Astrocyte of the spinal cord (primary cell): Measurements from ENCODE around the gene APC2.
"Not testable (repeated sequence)": the region's sequence is repeated elsewhere in the genome, so short reads cannot be mapped to it uniquely, and the experiment has no call there.

Source experiments
- DNase-seq: peaks from one replicate; pipeline ENCODE4 v3.0.0; 2011; ENCODE audit warnings: low read depth, low spot score
- H3K4me3 ChIP-seq: 2 replicates; pipeline ENCODE4 v1.5.1; 2011; ENCODE audit warnings: low read depth, mild to moderate bottlenecking, low read length, moderate library complexity
- CTCF ChIP-seq: IDR thresholded peaks from 2 replicates; pipeline ENCODE4 v1.5.1; 2012; ENCODE audit warnings: low read depth, mild to moderate bottlenecking, low read length, inconsistent platforms
- in situ Hi-C: cut with HindIII; loops from 2 replicates; pipeline ENCODE4 v1.10.0; 2017; ENCODE audit warnings: low sequenced_read_pairs

The APC2 gene

GRCh38 chr19:1438035-1438932 lies 11.6 kb upstream of the APC2 start, which contains the start of gene RPS15:
Gene RPS15 (plus strand): TSS chr19:1438396. CDS start chr19:1438426, 30 bp downstream.
- H3K4me3 ChIP-seq, result peak within 1 kb of the TSS; percentile 77
- peak; percentile 97 for TF ChIP-seq CTCF
- DNase-seq, result peak; percentile 96
- in situ Hi-C loops, result no loop called here

GRCh38 chr19:1438933-1439354 lies 11.0 kb upstream of the APC2 start:
- no peak for DNase-seq
- H3K4me3 ChIP-seq, result peak overlapping the region; percentile 77
- no peak for TF ChIP-seq CTCF
- in situ Hi-C loops, result no loop called here

- DNase-seq, in situ Hi-C loops: not testable (repeated sequence)
- peak overlapping the region; percentile 77 for H3K4me3 ChIP-seq
Observed at GRCh38 chr19:1439525-1440417, 10.2 kb upstream of the APC2 start.

- no peak overlapping the region for H3K4me3 ChIP-seq
- DNase-seq, result no peak
- no peak for TF ChIP-seq CTCF
- in situ Hi-C loops, result no loop called here
Observed at GRCh38 chr19:1440418-1440801, 9.5 kb upstream of the APC2 start.

- no peak overlapping the region for H3K4me3 ChIP-seq
- DNase-seq, result no peak
- in situ Hi-C loops, result no loop called here
- no peak for TF ChIP-seq CTCF
Observed at GRCh38 chr19:1441022-1441426, 8.9 kb upstream of the APC2 start.

- TF ChIP-seq CTCF, result no peak
- no peak for DNase-seq
- H3K4me3 ChIP-seq, result no peak overlapping the region
- in situ Hi-C loops, result no loop called here
Observed at GRCh38 chr19:1441677-1442438, 8.1 kb upstream of the APC2 start.
